ACC112 (cell line): ENCODE measurements around the gene KCND1.

Experiments
- H2AFZ ChIP-seq: fragments of 200-600 bp; sonication (generic); one replicate; pipeline ENCODE4 v1.6.0; 2017; ENCODE audit warnings: antibody characterized with exemption, low read length; ENCODE audit not compliant: unreplicated experiment
- H3K27ac ChIP-seq: fragments of 200-600 bp; sonication (generic); 2 replicates; pipeline ENCODE4 v1.5.1; 2014; ENCODE audit warnings: low read depth, mild to moderate bottlenecking, antibody characterized with exemption, low read length, moderate library complexity
- H3K27me3 ChIP-seq: fragments of 200-600 bp; sonication (generic); 2 replicates; pipeline ENCODE4 v1.6.1; 2014; ENCODE audit warnings: mild to moderate bottlenecking, antibody characterized with exemption, low read length, moderate library complexity, mixed read lengths; ENCODE audit not compliant: insufficient read depth
- H3K36me3 ChIP-seq: fragments of 200-600 bp; sonication (generic); 2 replicates; pipeline ENCODE4 v1.6.1; 2016; ENCODE audit warnings: mild to moderate bottlenecking, antibody characterized with exemption, low read length, moderate library complexity, mixed read lengths; ENCODE audit not compliant: insufficient read depth
- H3K4me1 ChIP-seq: fragments of 200-600 bp; sonication (generic); one replicate; pipeline ENCODE4 v1.6.1; 2016; ENCODE audit warnings: low read length, mixed read lengths; ENCODE audit not compliant: insufficient read depth, unreplicated experiment, control insufficient read depth
- H3K4me3 ChIP-seq: fragments of 200-600 bp; sonication (generic); 2 replicates; pipeline ENCODE4 v1.5.1; 2014; ENCODE audit warnings: mild to moderate bottlenecking, low read depth, low read length
- H3K79me2 ChIP-seq: fragments of 200-600 bp; sonication (generic); one replicate; pipeline ENCODE4 v1.6.0; 2016; ENCODE audit warnings: low read length; ENCODE audit not compliant: control insufficient read depth, unreplicated experiment, insufficient read depth

KCND1 gene

DNA sequence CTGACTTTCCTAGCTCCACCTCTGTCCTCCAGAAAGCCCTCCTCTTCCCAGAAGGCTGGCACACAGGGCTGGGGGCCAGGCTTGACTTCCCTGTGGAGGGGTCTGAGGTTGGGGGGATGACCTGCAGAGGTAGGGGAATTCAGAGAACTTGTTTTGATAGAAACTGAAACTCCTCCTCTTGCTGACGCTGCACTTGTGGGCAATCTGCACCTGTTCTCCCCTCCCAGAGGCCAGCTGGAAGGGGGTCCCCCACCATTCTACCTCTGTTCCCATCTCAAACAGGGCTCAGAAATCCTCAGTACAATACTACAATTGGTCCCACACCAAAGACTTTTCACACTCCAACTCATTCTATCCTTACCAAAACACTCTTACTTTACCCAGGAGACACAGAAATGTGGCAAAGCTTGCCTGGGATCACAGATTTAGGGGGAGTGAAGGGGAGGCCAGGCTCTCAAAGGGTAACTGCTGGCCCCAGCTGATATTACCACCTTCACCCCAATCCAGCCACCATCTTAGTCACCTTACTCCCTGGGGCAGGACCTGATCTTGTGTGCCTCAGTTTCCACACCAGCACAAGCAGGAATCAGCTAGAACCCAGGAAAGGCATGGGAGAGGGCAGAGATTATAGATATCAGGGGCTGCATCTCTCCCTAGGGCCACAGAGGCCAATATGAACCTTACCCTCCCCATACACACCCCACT, 32.8 kb downstream of the KCND1 start:
- H3K27ac ChIP-seq: no peak overlapping the region

DNA sequence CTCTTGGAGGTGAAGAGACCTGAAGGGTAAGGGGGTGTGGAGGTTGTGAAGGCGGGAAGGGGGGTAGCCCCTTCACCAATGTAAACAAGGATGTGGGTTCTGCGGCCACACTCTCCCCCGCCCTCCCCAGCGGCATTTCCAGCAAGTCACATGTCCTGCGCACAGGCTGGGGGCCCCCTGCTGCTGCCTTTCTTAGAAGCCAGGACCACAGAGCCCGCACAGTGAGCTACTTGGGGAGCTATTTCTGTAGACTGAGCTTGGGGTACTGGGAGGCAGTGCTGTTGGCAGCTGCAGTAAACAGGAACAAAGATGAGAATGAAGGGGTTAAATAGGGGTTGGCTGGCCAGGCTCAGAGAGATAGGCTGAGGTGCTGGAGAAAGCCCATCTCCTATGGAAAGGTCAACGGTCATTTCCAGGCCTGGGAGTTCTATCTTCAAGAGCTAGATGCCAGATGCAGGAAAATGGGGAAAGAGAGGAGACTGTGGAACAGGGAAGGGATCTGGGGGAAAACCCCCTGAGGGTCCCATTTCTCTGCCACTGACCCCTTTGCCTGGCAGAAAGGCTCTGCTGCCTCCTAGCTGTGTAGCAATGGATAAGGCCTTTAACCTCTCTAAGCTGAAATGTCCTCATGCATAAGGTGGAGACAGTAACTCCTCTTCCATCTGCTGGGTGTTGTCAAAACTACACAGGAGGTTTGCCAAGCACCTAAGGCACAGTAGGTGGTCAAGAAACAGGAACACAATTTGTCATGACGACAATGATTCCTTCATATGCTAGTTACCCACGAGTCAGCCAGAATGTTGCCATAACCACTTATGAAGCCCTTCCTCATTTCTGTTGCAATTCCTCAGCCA, 34.4 kb downstream of the KCND1 start:
- Histone ChIP-seq H3K36me3 (0 out of 2 replicates have a peak, but pooled peaks cover 4% of the 10 kb centered on the region), H2AFZ (no peak overlapping the region), H3K4me1 (no peaks in the 10 kb centered on the region), H3K79me2 (peaks cover 23% of the 10 kb centered on the region), H3K27ac (no peak overlapping the region), H3K27me3 (no peaks in the 10 kb centered on the region), H3K4me3 (no peak overlapping the region)

More for the DNA sequence above, 32.8 kb downstream of the KCND1 start:
- H3K27me3 ChIP-seq: no peaks in the 10 kb centered on the region
- peaks cover 24% of the 10 kb centered on the region for H3K79me2 ChIP-seq
- H2AFZ ChIP-seq: no peak overlapping the region
- 0 out of 2 replicates have a peak, but pooled peaks cover 4% of the 10 kb centered on the region for H3K36me3 ChIP-seq
- no peak overlapping the region for H3K4me3 ChIP-seq
- H3K4me1 ChIP-seq: no peaks in the 10 kb centered on the region

DNA sequence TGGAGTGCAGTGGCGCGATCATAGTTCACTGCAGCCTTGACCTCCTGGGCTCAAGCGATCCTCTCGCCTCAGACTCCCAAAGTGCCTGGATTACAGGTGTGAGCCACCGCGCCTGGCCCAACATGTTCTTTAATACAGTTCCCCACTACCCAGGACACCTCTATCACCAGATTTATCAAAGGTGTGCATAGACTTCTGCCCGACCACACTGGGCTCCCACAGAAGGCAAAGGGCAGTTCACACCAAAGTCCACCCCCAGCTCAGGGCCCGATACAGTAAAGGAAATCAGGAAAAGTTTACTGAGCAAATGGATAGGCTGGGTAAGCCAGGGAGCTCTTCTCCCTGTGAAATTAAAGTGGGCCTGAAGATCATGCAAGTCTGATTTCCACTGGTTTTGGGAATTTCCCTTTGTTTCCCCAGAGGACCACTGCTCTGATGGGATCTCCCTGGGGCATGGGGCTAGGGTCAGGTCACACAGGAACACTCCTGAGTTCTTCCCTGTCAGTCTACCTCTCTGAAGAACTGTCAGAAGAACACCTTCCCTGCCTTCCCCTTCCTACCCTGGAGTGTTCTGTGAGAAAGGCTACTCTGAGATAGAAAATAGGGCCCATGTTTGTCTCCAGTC, 35.1 kb downstream of the KCND1 start:
- H3K79me2 ChIP-seq: peaks cover 18% of the 10 kb centered on the region
- 0 out of 2 replicates have a peak, but pooled peaks cover 4% of the 10 kb centered on the region for H3K36me3 ChIP-seq
- H2AFZ ChIP-seq: no peak overlapping the region
- H3K4me3 ChIP-seq: no peak overlapping the region
- H3K27ac ChIP-seq: no peak overlapping the region
- no peaks in the 10 kb centered on the region for H3K27me3 ChIP-seq
- no peaks in the 10 kb centered on the region for H3K4me1 ChIP-seq

DNA sequence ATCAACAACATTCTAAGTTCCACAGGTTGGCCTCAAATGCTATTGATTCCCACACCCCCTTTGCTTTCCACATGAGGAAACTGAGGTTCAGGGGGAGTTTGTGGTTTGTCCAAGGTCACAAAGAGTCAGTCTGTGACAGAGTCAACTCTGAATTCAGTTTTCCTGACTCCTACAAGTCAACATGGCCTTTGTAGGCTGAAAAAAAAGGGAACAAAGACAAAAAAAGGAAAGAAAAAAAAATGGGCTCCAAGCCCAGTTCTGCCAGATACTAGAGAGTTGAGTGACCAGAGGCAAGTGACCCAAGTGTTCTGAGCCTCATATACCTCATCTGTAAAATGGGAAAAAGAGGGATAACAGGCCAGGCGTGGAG, 36.4 kb downstream of the KCND1 start:
- Histone ChIP-seq H3K79me2 (peaks cover 15% of the 10 kb centered on the region), H3K4me1 (no peaks in the 10 kb centered on the region), H2AFZ (no peak overlapping the region), H3K36me3 (0 out of 2 replicates have a peak, but pooled peaks cover 4% of the 10 kb centered on the region), H3K27ac (no peak overlapping the region), H3K27me3 (no peaks in the 10 kb centered on the region), H3K4me3 (no peak overlapping the region)

DNA sequence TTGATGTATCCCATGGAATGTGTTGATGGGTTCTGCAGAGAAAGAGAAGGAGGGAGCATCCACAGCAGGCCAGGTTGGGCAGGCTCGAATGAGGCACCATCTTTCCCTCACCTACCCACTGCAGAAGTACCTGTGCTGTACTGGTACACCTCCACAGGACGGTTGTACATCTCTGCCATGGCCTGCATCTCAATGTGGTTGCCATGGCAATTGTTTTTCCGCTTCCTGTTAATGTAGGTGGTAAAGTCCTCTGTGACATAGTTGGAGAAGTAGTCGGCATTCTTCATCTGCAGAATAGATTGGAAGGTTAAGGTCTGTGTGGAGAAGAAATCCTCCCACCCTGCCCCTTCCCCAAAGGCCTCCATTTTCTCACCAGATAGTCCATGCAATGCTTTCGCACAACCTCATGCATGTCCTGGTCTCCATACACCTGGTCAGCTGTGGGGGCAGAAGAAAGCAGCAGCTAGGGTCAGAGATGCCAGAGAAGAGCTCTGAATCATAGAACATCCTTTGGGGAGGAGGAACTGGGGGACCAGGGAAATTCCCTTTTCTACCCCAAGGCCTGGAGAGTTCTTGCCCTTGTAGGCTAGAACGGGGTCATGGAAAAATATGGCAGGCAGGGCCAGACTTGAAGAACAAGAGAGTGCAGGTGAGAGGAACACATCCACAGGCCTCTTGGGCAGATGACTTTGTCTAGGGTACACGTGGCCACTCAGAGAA, 36.9 kb downstream of the KCND1 start:
- H3K36me3 ChIP-seq: 0 out of 2 replicates have a peak, but pooled peaks cover 4% of the 10 kb centered on the region
- peaks cover 11% of the 10 kb centered on the region for H3K79me2 ChIP-seq
- H3K4me3 ChIP-seq: no peak overlapping the region
- no peaks in the 10 kb centered on the region for H3K27me3 ChIP-seq
- no peaks in the 10 kb centered on the region for H3K4me1 ChIP-seq
- H2AFZ ChIP-seq: no peak overlapping the region
- H3K27ac ChIP-seq: no peak overlapping the region

DNA sequence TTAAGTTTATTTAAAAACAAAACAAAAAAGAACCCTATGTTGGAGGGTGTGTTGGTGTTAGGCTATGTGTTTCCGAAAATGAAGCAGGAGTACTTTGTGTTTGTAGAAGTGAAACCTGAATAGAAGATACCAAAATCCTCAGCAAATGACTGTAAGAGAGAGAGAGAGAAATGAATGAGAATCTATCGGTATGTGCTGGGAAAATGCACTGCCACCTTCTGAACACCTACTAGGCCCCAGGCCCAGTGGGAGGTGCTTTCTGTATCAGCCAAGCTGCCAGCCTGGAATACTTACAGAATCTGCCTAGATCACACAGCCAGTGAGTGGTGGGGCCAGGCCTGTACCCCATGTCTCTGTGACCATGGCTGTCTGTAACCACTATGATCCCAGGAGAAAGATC, 37.9 kb downstream of the KCND1 start:
- Histone ChIP-seq H3K4me1 (no peaks in the 10 kb centered on the region), H3K27me3 (no peaks in the 10 kb centered on the region), H3K79me2 (peaks cover 9% of the 10 kb centered on the region), H3K27ac (no peak overlapping the region), H3K4me3 (no peak overlapping the region), H2AFZ (no peak overlapping the region), H3K36me3 (0 out of 2 replicates have a peak, but pooled peaks cover 4% of the 10 kb centered on the region)

DNA sequence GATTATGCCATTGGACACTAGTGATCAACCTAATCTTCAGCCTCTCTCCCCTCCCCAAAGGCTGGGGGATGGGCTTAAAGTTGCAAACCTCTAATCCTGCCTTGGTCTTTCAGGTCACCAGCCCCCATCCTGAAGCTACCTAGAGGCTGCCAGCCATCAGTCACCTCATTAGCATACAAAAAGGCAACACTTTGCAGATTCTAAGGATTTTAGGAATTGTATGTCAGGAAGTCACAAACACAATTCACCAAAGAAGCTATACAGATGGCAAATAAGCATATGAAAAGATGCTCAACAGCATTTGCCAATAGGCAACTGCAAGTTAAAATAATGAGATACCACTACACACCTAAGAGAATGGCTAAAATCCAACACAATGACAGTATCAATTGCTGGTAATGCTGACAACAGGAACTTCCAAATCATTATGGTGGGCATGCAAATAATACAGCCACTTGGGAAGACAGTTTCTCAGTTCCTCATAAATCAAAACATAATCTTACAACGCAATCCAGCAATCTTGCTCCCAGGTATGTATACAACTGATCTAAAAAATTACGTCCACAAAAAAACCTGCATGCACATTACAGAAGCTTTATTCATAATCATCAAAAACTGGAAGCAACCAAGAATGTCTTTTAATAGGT, 43.8 kb downstream of the KCND1 start:
- no peak overlapping the region for H2AFZ ChIP-seq
- no peaks in the 10 kb centered on the region for H3K79me2 ChIP-seq
- no peaks in the 10 kb centered on the region for H3K27me3 ChIP-seq
- no peak overlapping the region for H3K27ac ChIP-seq
- no peaks in the 10 kb centered on the region for H3K4me1 ChIP-seq
- no peaks in the 10 kb centered on the region for H3K36me3 ChIP-seq
- H3K4me3 ChIP-seq: no peak overlapping the region

DNA sequence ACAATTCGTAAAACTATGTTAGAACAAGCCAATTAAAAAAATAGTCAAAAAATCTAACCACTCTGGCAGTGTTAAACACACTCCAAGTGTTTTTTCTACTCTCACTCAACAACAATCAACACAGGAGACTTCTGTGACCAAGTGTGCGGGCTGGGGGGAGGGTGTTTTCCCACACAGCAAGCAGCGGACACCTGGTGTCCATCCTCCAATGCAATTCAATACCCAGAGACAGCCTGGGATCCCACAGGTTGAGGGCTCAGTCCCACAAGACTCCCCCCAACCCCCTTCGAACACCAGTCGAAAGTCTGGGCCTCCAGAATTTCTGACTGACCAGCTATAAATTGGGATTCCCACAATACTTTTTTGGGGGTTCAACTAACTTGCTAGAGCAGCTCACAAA, 44.5 kb downstream of the KCND1 start:
- Histone ChIP-seq H2AFZ (no peak overlapping the region), H3K79me2 (no peaks in the 10 kb centered on the region), H3K27me3 (no peaks in the 10 kb centered on the region), H3K27ac (no peak overlapping the region), H3K4me3 (no peak overlapping the region), H3K4me1 (no peaks in the 10 kb centered on the region), H3K36me3 (no peaks in the 10 kb centered on the region)

DNA sequence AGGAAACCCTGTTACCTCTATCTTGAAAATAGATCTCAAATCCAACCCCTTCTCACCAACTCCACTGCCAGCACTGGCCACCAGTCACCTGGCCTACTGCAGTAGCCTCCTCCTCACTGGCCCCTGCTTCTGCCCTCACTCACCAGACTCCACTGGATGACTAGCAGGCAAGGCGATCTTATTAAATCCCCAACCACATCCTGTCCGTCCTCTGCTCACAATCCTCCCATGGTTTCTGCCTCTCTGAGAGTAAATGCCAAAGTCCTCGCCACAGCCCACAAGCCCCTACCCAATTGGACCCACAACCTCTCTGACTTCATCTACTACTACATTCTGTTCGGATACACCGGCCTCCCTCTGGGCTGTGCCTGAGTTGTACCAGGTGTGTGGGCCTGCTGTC, 47.4 kb downstream of the KCND1 start:
- no peak overlapping the region for H2AFZ ChIP-seq
- H3K79me2 ChIP-seq: no peaks in the 10 kb centered on the region
- no peak overlapping the region for H3K27ac ChIP-seq
- H3K4me3 ChIP-seq: no peak overlapping the region
- peaks cover 9% of the 10 kb centered on the region for H3K4me1 ChIP-seq
- no peaks in the 10 kb centered on the region for H3K27me3 ChIP-seq
- no peaks in the 10 kb centered on the region for H3K36me3 ChIP-seq

DNA sequence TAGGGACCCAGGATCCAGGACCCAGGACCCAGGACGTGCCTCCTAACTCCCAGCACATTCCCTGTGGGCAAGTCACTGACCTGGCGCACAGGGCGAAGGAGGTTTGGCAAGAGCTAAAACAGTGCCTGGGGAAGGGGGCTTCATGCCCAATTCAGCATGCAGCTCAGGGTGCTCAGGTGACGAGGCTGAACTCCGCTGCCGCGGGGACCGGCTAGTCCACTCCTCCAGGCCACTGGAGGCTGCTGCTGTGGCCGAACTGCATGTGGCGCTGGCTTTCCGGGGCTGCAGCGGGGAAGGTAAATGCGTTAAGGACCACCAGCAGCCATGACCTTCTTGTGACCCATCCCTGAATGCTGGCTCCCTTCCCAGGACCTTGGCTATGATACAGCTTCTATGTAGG, 47.9 kb downstream of the KCND1 start:
- no peaks in the 10 kb centered on the region for H3K36me3 ChIP-seq
- no peak overlapping the region for H3K4me3 ChIP-seq
- peaks cover 10% of the 10 kb centered on the region for H3K4me1 ChIP-seq
- H3K79me2 ChIP-seq: no peaks in the 10 kb centered on the region
- H3K27me3 ChIP-seq: no peaks in the 10 kb centered on the region
- H3K27ac ChIP-seq: no peak overlapping the region
- no peak overlapping the region for H2AFZ ChIP-seq
